ENCODE measurements around the gene FETUB.

FETUB gene

DNA sequence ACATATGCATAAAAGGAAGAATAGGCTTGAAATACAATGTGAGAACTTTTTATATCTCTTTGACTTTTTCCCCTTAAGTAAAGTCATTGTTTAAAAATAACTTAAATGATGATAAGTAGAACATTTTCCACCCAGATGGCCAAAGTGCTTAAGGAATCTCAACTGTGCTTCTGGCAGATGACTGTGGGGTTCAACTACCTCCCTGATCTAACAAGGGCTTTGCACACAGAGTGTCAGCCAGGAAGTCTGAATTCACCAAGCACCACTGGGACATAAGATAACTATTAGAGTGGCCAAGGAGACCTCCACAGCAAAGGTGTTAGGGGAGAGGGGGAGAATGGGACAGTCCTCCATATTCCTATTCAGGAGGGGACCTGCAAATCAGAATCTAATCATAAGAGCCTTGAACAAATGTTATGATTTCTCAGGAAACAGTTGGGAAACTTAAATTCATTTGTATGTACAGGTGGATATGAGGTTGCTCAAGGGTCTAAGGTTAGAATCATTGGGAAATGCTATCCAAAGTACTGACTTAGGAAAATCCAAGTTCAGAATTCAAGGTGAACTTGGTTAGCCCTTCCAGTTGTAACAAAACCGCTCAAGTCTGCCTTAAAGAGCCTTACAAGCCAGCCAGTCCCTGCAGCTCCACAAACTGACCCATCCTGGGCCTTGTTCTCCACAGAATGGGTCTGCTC is at the start of gene FETUB:
Gene FETUB, plus strand, starts transcription at position 622 of the 695 bp plus-strand sequence. Its CDS starts 62 bp downstream, at position 684.
- DNase-seq (ENCODE audit: low read depth) = peak; percentile 18
- no peak within 1 kb of the TSS for H3K4me3 ChIP-seq (ENCODE audit: low read length)
- TF ChIP-seq, protein P1, sequence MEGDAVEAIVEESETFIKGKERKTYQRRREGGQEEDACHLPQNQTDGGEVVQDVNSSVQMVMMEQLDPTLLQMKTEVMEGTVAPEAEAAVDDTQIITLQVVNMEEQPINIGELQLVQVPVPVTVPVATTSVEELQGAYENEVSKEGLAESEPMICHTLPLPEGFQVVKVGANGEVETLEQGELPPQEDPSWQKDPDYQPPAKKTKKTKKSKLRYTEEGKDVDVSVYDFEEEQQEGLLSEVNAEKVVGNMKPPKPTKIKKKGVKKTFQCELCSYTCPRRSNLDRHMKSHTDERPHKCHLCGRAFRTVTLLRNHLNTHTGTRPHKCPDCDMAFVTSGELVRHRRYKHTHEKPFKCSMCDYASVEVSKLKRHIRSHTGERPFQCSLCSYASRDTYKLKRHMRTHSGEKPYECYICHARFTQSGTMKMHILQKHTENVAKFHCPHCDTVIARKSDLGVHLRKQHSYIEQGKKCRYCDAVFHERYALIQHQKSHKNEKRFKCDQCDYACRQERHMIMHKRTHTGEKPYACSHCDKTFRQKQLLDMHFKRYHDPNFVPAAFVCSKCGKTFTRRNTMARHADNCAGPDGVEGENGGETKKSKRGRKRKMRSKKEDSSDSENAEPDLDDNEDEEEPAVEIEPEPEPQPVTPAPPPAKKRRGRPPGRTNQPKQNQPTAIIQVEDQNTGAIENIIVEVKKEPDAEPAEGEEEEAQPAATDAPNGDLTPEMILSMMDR (IDR thresholded peaks at IDR 0.05; ENCODE audit: insufficient read depth, low read depth, low read length, missing control alignments) = no peak

DNA sequence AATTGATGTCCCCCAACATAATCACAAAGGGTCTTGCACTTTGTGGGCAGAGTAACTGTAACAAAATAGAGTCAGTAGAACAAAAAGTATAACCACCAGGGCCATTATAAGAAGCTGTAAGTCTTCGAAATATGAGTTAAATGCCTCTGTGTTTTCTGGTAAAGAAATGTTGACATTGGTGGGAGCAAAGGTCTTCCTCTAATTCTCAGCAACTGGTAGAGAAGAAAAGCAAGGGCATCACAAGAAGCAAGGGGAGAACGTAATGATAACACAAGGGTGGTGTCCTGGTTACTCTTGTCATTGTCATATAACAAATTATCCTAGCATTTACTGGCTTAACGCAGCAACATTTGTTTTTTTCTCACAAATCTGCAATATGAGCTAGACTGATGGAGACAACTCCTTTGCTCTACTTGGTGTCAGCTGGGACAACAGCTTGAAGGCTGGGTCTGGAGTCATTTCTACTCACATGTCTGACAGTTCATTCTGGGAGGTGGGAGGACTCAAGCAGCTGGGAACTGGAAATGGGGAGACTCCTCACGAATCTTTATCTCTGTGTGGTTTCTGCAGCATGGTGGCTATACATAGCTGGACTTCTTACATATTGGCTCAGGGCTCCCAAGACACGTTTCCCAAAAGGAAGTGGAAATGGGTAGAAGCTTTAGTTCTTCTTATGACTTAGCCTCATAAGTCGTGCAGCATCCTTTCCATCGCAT is 49.5 kb upstream of the FETUB start:
- no peak for DNase-seq (ENCODE audit: low read depth)
- TF ChIP-seq, protein P1 (IDR thresholded peaks at IDR 0.05; ENCODE audit: insufficient read depth, low read depth, low read length, missing control alignments) = no peak
- H3K4me3 ChIP-seq (ENCODE audit: low read length) = no peak overlapping the region

GRCh38 chr3:186592682-186593081 is 47.5 kb upstream of the FETUB start:
- DNase-seq (ENCODE audit: low read depth) = no peak
- TF ChIP-seq, protein P1 (IDR thresholded peaks at IDR 0.05; ENCODE audit: insufficient read depth, low read depth, low read length, missing control alignments) = no peak
- no peak overlapping the region for H3K4me3 ChIP-seq (ENCODE audit: low read length)

DNA sequence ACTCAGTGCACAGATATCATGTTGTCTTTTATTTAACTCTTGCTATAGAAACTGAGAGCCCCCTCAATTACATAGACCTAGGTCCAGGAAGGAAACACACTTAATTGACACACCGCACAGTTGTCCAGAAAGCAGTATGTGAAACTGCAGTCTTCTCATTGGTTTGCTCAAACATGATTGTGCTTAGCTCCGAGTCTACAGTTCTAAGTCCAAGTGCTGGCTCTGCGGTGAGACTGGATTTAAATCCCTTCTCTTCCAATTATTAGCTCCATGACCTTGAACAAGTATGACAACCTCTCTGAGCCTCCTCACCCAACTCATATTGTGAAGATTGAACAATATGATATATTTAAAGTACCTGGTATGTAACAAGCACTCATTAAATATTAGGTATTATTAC is 46.3 kb upstream of the FETUB start:
- no peak for DNase-seq (ENCODE audit: low read depth)
- TF ChIP-seq, protein P1 (IDR thresholded peaks at IDR 0.05; ENCODE audit: insufficient read depth, low read depth, low read length, missing control alignments) = no peak
- no peak overlapping the region for H3K4me3 ChIP-seq (ENCODE audit: low read length)

DNA sequence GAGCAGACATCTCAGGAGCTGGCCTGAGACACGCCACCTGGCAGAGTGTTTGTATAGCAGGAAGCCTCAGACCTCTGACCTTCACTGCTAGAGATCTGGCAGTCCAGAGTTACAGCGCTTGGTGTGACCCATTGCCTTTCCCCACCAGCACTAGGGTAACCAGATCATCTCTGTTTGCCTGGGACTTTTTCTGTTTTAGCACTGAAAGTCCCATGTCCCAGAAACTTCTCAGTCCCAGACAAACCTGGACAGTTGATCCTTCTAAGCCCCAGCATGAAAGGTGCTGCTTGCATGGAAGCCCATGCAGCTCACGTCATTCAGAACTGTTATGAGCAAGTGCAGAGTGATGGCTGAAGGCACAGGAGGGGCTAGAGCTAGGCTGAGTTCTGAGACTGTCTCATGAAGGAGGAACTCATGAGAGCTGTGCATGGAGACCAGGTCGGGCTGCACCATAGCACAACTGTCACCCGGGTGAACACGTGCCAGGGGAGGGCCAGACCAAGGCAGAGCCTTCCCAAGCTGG is 45.5 kb upstream of the FETUB start:
- DNase-seq (ENCODE audit: low read depth) = no peak
- TF ChIP-seq, protein P1 (IDR thresholded peaks at IDR 0.05; ENCODE audit: insufficient read depth, low read depth, low read length, missing control alignments) = no peak
- H3K4me3 ChIP-seq (ENCODE audit: low read length) = no peak overlapping the region

DNA sequence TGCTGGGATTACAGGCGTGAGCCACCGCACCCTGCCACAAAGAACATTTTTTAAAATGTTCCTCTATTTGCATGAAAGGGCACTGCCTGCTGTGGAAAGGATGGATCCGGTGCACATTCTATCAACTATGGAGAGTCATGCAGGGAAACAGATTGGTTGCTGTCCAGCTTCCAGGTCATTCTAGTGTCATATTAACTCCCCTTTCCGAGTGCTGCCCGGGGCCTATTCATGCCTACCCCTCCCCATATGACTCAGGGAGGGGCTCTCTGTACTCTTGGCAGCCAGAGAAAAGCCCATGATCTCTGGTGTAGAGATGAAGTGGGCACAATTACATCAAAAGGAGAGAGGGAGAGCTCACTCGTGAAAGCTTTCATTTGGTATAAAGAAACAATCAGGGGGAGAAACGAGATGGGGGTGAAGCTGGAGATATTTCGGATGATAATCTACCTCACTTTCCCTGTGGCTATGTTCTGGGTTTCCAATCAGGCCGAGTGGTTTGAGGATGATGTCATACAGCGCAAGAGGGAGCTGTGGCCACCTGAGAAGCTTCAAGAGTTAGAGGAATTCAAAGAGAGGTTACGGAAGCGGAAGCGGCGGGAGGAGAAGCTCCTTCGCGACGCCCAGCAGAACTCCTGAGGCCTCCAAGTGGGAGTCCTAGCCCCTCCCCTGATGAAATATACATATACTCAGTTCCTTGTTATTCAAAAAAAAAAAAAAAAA is 43.5 kb upstream of the FETUB start:
- peak; percentile 67 for DNase-seq (ENCODE audit: low read depth)
- TF ChIP-seq, protein P1 (IDR thresholded peaks at IDR 0.05; ENCODE audit: insufficient read depth, low read depth, low read length, missing control alignments) = no peak
- H3K4me3 ChIP-seq (ENCODE audit: low read length) = no peak overlapping the region

Data from epithelial cell of esophagus (primary cell).